ENCODE measurements around the gene ZFPM1. TPM values are rescaled to one million over a fixed set of nuclear protein-coding genes. Genes with fewer than 3 reads are reported as not detected.

Gene ZFPM1
- polyA plus RNA-seq, 1 of the 3 experiments (the other 2 are of a cell fraction), result 1.2 TPM

GRCh38 chr16:88477631-88478519 lies 24.8 kb downstream of the ZFPM1 start:
- Histone ChIP-seq H3K27me3 (ENCODE audit: insufficient read depth) (no peaks in the 10 kb centered on the region), H3K79me2 (ENCODE audit: insufficient read depth) (peaks cover 26% of the 10 kb centered on the region), H3K9me3 (no peaks in the 10 kb centered on the region), H3F3A (replicated peaks; ENCODE audit: insufficient read depth) (no peaks in the 10 kb centered on the region), H3K4me3 (ENCODE audit: low read depth in 2 of 2, low read length in 1 of 2) (no peak overlapping the region), H4K20me1 (ENCODE audit: insufficient read depth) (peaks cover 81% of the 10 kb centered on the region), H3K4me1 (ENCODE audit: control insufficient read depth in 1 of 2, insufficient read depth in 2 of 2, low read depth in 1 of 2, low read length in 1 of 2) (peaks cover 0 to 47% of the 10 kb centered on the region in 2 experiments; a peak in 1 of 4 replicates), H3K4me2 (no peak overlapping the region), H3K27ac (ENCODE audit: low read depth in 2 of 2, low read length in 1 of 2) (peak overlapping the region in 1 of 2 experiments; percentile 40; a peak in 2 of 4 replicates), H3K36me3 (replicated peaks in 1 of 2; ENCODE audit: control insufficient read depth in 1 of 2, insufficient read depth in 2 of 2, low read length in 1 of 2) (no peaks in the 10 kb centered on the region), H3K9ac (no peak overlapping the region), H2AFZ (ENCODE audit: low read depth) (no peak overlapping the region), H3K9me2 (no peaks in the 10 kb centered on the region)
- ChIA-PET POLR2A (no interaction called here), CTCF (interaction anchor here (0.7 to 1.4 kb wide), 3 partner anchors 8 to 11 kb away, joined by 3 to 5 read pairs (median 5); no protein-coding TSS in a partner anchor)
- DNase-seq, result no peak
- no peak for TF ChIP-seq MAX (IDR thresholded peaks at IDR 0.05; ENCODE audit: low read depth)
- 92% methylated on average over 15 of the region's 27 CpGs for WGBS (ENCODE audit: low lambda C conversion rate)

- Histone ChIP-seq H3K9ac (no peak overlapping the region), H3K79me2 (ENCODE audit: insufficient read depth) (peaks cover 32% of the 10 kb centered on the region), H3K27ac (ENCODE audit: low read depth in 2 of 2, low read length in 1 of 2) (peak overlapping the region in 1 of 2 experiments; percentile 71; a peak in 2 of 4 replicates), H3K9me2 (no peaks in the 10 kb centered on the region), H3K4me1 (ENCODE audit: control insufficient read depth in 1 of 2, insufficient read depth in 2 of 2, low read depth in 1 of 2, low read length in 1 of 2) (peaks cover 0 to 47% of the 10 kb centered on the region in 2 experiments; a peak in 1 of 4 replicates), H4K20me1 (ENCODE audit: insufficient read depth) (peaks cover 84% of the 10 kb centered on the region), H3F3A (replicated peaks; ENCODE audit: insufficient read depth) (no peaks in the 10 kb centered on the region), H3K4me3 (ENCODE audit: low read depth in 2 of 2, low read length in 1 of 2) (no peak overlapping the region), H3K9me3 (no peaks in the 10 kb centered on the region), H2AFZ (ENCODE audit: low read depth) (no peak overlapping the region), H3K27me3 (ENCODE audit: insufficient read depth) (no peaks in the 10 kb centered on the region), H3K4me2 (no peak overlapping the region), H3K36me3 (replicated peaks in 1 of 2; ENCODE audit: control insufficient read depth in 1 of 2, insufficient read depth in 2 of 2, low read length in 1 of 2) (no peaks in the 10 kb centered on the region)
- peak; percentile 81 for DNase-seq
- TF ChIP-seq FOXJ3 (CRISPR knock-in tag; IDR thresholded peaks at IDR 0.05) (no peak), GATA2 (CRISPR knock-in tag; IDR thresholded peaks at IDR 0.05) (peak; percentile 85), RAD21 (IDR thresholded peaks at IDR 0.05; ENCODE audit: low read length) (peak; percentile 49), TEAD4 (IDR thresholded peaks at IDR 0.05; ENCODE audit: borderline replicate concordance, insufficient read depth) (no peak), USF1 (IDR thresholded peaks at IDR 0.05; ENCODE audit: borderline replicate concordance, low read depth) (no peak), RXRA (IDR thresholded peaks at IDR 0.05; ENCODE audit: borderline replicate concordance, low read depth) (no peak), PBX3 (IDR thresholded peaks at IDR 0.05) (no peak), IRF3 (IDR thresholded peaks at IDR 0.05; ENCODE audit: low read depth, low read length) (no peak), SIN3A (IDR thresholded peaks at IDR 0.05; ENCODE audit: borderline replicate concordance, low read depth, low read length) (no peak), CTCF (IDR thresholded peaks at IDR 0.05) (no peak), SMC3 (IDR thresholded peaks at IDR 0.05; ENCODE audit: low read depth, low read length) (peak; percentile 12; the same call in 1 of the 2 replicates), RFX5 (IDR thresholded peaks at IDR 0.05; ENCODE audit: low read length) (no peak), MXI1 (IDR thresholded peaks at IDR 0.05; ENCODE audit: low read depth, low read length) (no peak), EZH2phosphoT487 (IDR thresholded peaks at IDR 0.05; ENCODE audit: borderline replicate concordance, low read depth) (no peak), NFIC (IDR thresholded peaks at IDR 0.05; ENCODE audit: borderline replicate concordance) (no peak), FOSL2 (IDR thresholded peaks at IDR 0.05; ENCODE audit: borderline replicate concordance, low read depth) (no peak)
- ChIA-PET POLR2A (no interaction called here), CTCF (interaction anchor here (0.7 to 1.7 kb wide), 9 partner anchors 9 to 81 kb away, joined by 3 to 5 read pairs (median 3); no protein-coding TSS in a partner anchor)
- 88% methylated on average over 24 of the region's 39 CpGs for WGBS (ENCODE audit: low lambda C conversion rate)
These were observed 26.1 kb downstream of the ZFPM1 start for GRCh38 chr16:88478889-88479792.

All from SK-N-SH (cell line).